Measurements from ENCODE around the gene NTN3.
"Not testable (repeated sequence)": the region's sequence is repeated elsewhere in the genome, so short reads cannot be mapped to it uniquely, and the experiment has no call there.

Gene NTN3

GRCh38 chr16:2476741-2477140 lies 5.6 kb downstream of the NTN3 start:
- H3K36me3 ChIP-seq (ENCODE audit: insufficient read depth, low read length), result no peaks in the 10 kb centered on the region
- peak overlapping the region; percentile 23 for H3K4me3 ChIP-seq (ENCODE audit: low read length, poor library complexity, severe bottlenecking)
- peaks cover 12% of the 10 kb centered on the region for H3K4me1 ChIP-seq (ENCODE audit: insufficient read depth, low read length, poor library complexity, severe bottlenecking)
- H3K9ac ChIP-seq (ENCODE audit: low read depth, low read length, poor library complexity, severe bottlenecking), result no peak overlapping the region
- H3K9me3 ChIP-seq (ENCODE audit: insufficient read depth, low read depth, low read length), result no peaks in the 10 kb centered on the region
- peak overlapping the region; percentile 67 for H3K4me2 ChIP-seq (ENCODE audit: low read depth, low read length, poor library complexity, severe bottlenecking)
- H3F3A ChIP-seq (ENCODE audit: low read depth), result no peaks in the 10 kb centered on the region
- no peaks in the 10 kb centered on the region for H3K9me2 ChIP-seq (replicated peaks; ENCODE audit: low read depth, low read length)
- no peaks in the 10 kb centered on the region for H3K27me3 ChIP-seq (ENCODE audit: insufficient read depth, low read length, poor library complexity, severe bottlenecking)
- H4K20me1 ChIP-seq (ENCODE audit: insufficient read depth, low read length, poor library complexity, severe bottlenecking), result peaks cover 14% of the 10 kb centered on the region
- TF ChIP-seq EZH2phosphoT487 (IDR thresholded peaks at IDR 0.05; ENCODE audit: borderline replicate concordance) (no peak), CTCF (conservative IDR thresholded peaks at IDR 0.05; ENCODE audit: low read length) (no peak)
- H3K79me2 ChIP-seq (ENCODE audit: insufficient read depth, low read length), result peaks cover 47% of the 10 kb centered on the region
- no peak overlapping the region for H2AFZ ChIP-seq (ENCODE audit: low read length)

DNA sequence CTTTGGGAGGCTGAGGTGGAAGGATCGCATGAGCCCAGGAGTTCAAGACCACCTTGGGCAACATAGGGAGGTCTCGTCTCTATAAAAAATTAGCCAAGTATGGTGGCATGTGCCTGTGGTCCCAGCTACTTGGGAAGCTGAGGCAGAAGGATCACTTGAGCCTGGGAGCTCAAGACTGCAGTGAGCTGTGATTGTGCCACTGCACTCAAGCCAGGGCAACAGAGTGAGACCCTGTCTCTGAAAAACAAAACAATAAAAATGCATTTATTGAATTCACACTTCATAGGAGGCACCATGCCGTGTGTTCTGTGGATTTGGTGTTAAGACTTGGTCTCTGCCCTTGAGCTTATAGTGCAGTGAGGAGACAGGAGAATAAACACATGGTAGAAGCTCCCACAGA lies 6.2 kb downstream of the NTN3 start:
- no peak overlapping the region for H2AFZ ChIP-seq (ENCODE audit: low read length)
- H3K4me3 ChIP-seq (ENCODE audit: low read length, poor library complexity, severe bottlenecking), result no peak overlapping the region
- no peaks in the 10 kb centered on the region for H3F3A ChIP-seq (ENCODE audit: low read depth)
- peaks cover 14% of the 10 kb centered on the region for H4K20me1 ChIP-seq (ENCODE audit: insufficient read depth, low read length, poor library complexity, severe bottlenecking)
- H3K36me3 ChIP-seq (ENCODE audit: insufficient read depth, low read length), result no peaks in the 10 kb centered on the region
- peaks cover 52% of the 10 kb centered on the region for H3K79me2 ChIP-seq (ENCODE audit: insufficient read depth, low read length)
- no peaks in the 10 kb centered on the region for H3K9me3 ChIP-seq (ENCODE audit: insufficient read depth, low read depth, low read length)
- no peaks in the 10 kb centered on the region for H3K27me3 ChIP-seq (ENCODE audit: insufficient read depth, low read length, poor library complexity, severe bottlenecking)
- TF ChIP-seq EZH2phosphoT487 (IDR thresholded peaks at IDR 0.05; ENCODE audit: borderline replicate concordance) (no peak), CTCF (conservative IDR thresholded peaks at IDR 0.05; ENCODE audit: low read length) (no peak)
- H3K4me1 ChIP-seq (ENCODE audit: insufficient read depth, low read length, poor library complexity, severe bottlenecking), result peaks cover 12% of the 10 kb centered on the region
- no peak overlapping the region for H3K4me2 ChIP-seq (ENCODE audit: low read depth, low read length, poor library complexity, severe bottlenecking)
- no peak overlapping the region for H3K9ac ChIP-seq (ENCODE audit: low read depth, low read length, poor library complexity, severe bottlenecking)
- no peaks in the 10 kb centered on the region for H3K9me2 ChIP-seq (replicated peaks; ENCODE audit: low read depth, low read length)

DNA sequence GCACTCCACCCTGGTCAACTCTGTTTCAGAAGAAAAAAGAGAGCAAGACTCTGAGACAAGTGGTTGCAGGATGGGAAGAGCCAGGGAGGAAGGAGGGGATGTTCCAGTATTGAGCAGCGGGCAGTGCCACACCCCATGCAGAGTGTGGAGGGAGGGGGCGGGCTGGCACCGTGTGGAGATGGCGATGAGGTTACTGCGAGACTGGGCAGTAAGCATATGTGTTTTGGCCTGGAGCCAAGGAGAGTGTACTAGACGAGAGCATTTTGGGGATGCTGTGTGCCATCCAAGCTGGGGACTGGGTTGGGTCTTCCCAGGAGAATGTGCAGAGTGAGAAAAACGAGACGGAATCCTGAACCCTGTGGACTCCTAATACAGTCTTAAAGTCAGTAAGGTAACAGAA lies 7.2 kb downstream of the NTN3 start:
- TF ChIP-seq EZH2phosphoT487 (IDR thresholded peaks at IDR 0.05; ENCODE audit: borderline replicate concordance) (no peak), CTCF (conservative IDR thresholded peaks at IDR 0.05; ENCODE audit: low read length) (no peak)
- Histone ChIP-seq H3K27me3 (ENCODE audit: insufficient read depth, low read length, poor library complexity, severe bottlenecking) (no peaks in the 10 kb centered on the region), H2AFZ (ENCODE audit: low read length) (no peak overlapping the region), H3K9me3 (ENCODE audit: insufficient read depth, low read depth, low read length) (no peaks in the 10 kb centered on the region), H4K20me1 (ENCODE audit: insufficient read depth, low read length, poor library complexity, severe bottlenecking) (peaks cover 11% of the 10 kb centered on the region), H3K4me3 (ENCODE audit: low read length, poor library complexity, severe bottlenecking) (no peak overlapping the region), H3K4me2 (ENCODE audit: low read depth, low read length, poor library complexity, severe bottlenecking) (no peak overlapping the region), H3K36me3 (ENCODE audit: insufficient read depth, low read length) (no peaks in the 10 kb centered on the region), H3F3A (ENCODE audit: low read depth) (no peaks in the 10 kb centered on the region), H3K9me2 (replicated peaks; ENCODE audit: low read depth, low read length) (no peaks in the 10 kb centered on the region), H3K9ac (ENCODE audit: low read depth, low read length, poor library complexity, severe bottlenecking) (no peak overlapping the region), H3K4me1 (ENCODE audit: insufficient read depth, low read length, poor library complexity, severe bottlenecking) (peaks cover 12% of the 10 kb centered on the region), H3K79me2 (ENCODE audit: insufficient read depth, low read length) (peaks cover 50% of the 10 kb centered on the region)

DNA sequence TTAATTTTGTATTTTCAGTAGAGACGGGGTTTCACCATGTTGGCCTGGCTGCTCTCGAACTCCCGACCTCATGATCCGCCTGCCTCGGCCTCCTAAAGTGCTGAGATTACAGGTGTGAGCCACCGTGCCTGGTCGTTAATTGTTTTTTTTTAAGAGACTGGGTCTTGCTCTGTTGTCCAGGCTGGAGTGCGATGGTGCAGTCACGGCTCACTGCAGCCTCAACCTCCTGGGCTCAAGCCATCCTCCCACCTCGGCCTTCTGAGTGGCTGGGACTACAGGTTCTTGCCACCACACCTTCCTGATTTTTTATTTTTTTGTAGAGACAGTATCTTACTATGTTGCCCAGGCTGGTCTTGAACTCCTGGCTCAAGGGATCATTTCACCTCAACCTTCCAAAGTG lies 8.9 kb downstream of the NTN3 start:
- H4K20me1 ChIP-seq (ENCODE audit: insufficient read depth, low read length, poor library complexity, severe bottlenecking), result peaks cover 10% of the 10 kb centered on the region

More for the DNA sequence above, 8.9 kb downstream of the NTN3 start:
- H3K9ac ChIP-seq (ENCODE audit: low read depth, low read length, poor library complexity, severe bottlenecking); H3K9me3 ChIP-seq (ENCODE audit: insufficient read depth, low read depth, low read length); H3K4me2 ChIP-seq (ENCODE audit: low read depth, low read length, poor library complexity, severe bottlenecking); H2AFZ ChIP-seq (ENCODE audit: low read length); H3K27me3 ChIP-seq (ENCODE audit: insufficient read depth, low read length, poor library complexity, severe bottlenecking); H3K4me3 ChIP-seq (ENCODE audit: low read length, poor library complexity, severe bottlenecking); H3F3A ChIP-seq (ENCODE audit: low read depth); H3K9me2 ChIP-seq (replicated peaks; ENCODE audit: low read depth, low read length); H3K36me3 ChIP-seq (ENCODE audit: insufficient read depth, low read length): not testable (repeated sequence)
- H3K79me2 ChIP-seq (ENCODE audit: insufficient read depth, low read length), result peaks cover 49% of the 10 kb centered on the region
- peaks cover 12% of the 10 kb centered on the region for H3K4me1 ChIP-seq (ENCODE audit: insufficient read depth, low read length, poor library complexity, severe bottlenecking)

Measured in Loucy (cell line).